Stimulated activated CD8-positive, alpha-beta memory T cell treated with anti-CD3 and anti-CD28 coated beads, Interleukin-2, amount 100 ng/mL, for 1 hour (primary cell): ENCODE results near the gene TMEM213.

Source experiments
- DNase-seq, 2 donors: peaks; one replicate each; pipeline ENCODE4 v3.0.0-alpha.2; 2020; ENCODE audit warnings: low read depth in 2 of 2

The TMEM213 gene

DNA sequence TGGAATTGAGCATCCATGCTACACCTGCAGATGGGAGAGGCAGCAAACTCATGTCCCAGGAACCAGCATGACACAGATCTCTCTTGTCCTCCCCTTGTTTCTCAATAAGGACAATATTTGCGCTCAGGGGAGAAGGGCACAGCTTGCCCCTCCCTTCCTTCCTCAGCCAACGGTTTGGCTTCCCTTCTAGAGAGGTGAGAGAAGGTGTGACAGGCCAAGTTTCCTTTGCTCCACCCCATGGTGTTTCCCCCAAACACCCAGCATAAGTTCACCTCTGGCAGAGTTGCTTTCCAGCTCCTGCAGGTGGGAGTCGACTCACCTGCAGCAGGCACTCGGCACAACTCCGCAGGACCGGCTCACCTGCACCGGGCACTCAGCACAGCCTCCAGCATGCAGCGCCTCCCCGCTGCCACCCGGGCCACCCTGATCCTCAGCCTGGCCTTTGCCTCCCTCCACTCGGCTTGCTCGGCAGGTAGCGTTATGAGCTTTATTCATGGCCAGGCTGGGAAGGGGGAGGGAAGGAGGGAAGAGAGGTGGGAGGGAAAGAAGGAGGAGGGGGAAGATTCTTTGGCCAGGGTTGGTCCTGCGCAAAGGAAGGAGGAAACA is at the start of gene TMEM213, which contains the start of gene ATP6V0A4:
TSS of gene TMEM213 (plus strand) at position 280 of the 606 bp plus-strand sequence. CDS start at position 391, 111 bp downstream.
TSS of gene ATP6V0A4 (minus strand) at position 482 of the 606 bp plus-strand sequence. CDS start 26,949 bp downstream, outside the sequence.
- no peak for DNase-seq

- no peak for DNase-seq
Measured at GRCh38 chr7:138748666-138749065, 49.1 kb upstream of the TMEM213 start.

DNA sequence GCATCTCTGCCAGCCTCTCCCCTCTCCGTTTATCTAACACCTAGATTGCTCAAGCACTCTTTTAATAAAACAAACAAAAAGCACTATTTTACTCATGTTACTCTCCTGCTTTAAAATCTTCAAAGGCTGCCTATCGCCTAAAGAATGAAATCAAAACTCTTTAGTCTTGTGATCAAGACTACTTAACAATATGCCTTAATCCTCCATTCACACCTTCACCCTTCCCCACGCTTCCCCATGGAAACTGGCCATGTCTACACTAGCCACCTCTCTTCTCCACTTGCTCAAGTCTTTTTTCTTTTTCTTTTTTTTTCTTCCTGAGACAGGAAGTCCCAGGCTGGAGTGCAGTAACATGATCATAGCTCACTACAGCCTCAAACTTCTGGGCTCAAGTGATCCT is 47.8 kb upstream of the TMEM213 start:
- DNase-seq, result no peak

GRCh38 chr7:138750473-138750872 is 47.3 kb upstream of the TMEM213 start:
- no peak for DNase-seq

- DNase-seq, result no peak
Measured at GRCh38 chr7:138750901-138751464, 46.8 kb upstream of the TMEM213 start.

GRCh38 chr7:138752518-138753149 is 45.2 kb upstream of the TMEM213 start:
- DNase-seq, result peak; percentile 81 to 82

DNA sequence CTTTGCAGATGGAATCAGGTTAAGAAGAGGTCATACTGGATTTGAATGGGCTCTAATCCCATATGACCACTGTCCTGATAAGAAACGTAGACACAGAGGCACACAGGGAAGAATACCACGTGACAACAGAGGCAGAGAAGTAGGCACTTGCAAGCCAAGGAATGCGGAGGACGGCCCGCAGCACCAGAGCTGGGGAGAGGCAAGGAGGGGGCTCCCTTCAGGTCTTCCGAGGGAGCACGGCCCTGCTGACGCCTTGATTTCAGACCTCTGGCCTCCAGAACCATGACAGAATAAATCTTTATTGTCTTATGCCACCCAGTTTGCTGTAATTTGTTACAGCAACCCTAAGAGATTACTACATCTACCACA is 44.7 kb upstream of the TMEM213 start:
- no peak for DNase-seq

DNA sequence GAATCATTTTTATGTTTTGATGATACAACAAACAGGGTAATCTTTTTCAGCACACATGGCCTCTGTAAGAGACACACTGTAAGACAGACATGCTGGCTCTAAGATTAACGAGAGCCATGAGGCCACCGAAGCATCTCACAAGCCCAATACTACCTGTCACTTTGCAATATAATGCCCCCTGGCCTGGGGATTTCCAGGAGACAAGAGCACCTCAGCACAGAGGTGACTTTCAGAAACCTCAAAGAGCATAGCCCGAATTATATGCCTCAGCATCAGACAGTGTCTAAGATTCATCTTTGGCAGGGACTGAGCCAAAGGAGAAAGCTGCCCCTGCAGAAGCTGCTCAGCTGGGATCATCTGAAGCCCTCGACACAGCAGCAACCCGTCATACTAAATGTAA is 44.2 kb upstream of the TMEM213 start:
- no peak for DNase-seq

- DNase-seq, result no peak
Measured at GRCh38 chr7:138755331-138755747, 42.5 kb upstream of the TMEM213 start.

GRCh38 chr7:138755842-138756590 is 41.8 kb upstream of the TMEM213 start:
- no peak for DNase-seq

GRCh38 chr7:138756591-138757242 is 41.1 kb upstream of the TMEM213 start:
- no peak for DNase-seq

DNA sequence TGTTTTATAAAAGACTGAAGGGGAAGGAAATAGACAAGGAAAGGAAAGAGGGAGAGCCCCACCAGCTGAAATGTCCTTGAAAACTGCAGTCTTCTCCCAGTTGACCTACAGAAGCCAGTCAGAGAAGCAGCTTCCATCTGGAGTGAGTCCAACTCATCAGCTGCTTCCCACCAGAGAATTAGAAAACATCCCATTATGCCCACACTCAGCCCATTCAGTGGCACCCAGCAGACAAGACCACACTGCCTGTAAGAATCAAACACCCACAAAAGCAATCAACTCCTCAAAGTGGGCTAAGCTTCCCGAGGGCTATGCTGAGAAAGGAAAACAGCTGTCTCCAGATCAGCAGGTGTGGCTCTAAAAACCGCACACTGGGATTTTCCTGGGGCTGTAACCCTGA is 29.6 kb upstream of the TMEM213 start:
- DNase-seq, result no peak

DNA sequence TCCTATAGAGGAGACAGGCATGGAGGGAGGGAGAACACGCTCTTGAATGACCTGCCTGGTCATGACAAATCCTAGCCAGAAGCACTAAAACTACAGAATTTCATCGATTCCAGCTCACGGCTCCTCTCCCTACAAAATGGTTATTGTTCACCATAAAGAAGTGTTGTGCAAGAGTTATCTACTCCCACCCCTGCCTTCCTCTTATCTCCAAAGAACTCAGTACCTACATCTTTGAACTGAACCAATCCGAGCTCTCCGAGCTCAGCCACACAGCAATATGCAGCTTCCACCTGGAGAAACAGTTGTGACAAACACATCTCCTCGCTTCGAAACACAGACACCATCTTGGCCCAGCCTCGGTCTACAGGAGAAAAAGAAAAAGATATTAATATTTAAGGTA is 26.9 kb upstream of the TMEM213 start:
- DNase-seq, result no peak

DNA sequence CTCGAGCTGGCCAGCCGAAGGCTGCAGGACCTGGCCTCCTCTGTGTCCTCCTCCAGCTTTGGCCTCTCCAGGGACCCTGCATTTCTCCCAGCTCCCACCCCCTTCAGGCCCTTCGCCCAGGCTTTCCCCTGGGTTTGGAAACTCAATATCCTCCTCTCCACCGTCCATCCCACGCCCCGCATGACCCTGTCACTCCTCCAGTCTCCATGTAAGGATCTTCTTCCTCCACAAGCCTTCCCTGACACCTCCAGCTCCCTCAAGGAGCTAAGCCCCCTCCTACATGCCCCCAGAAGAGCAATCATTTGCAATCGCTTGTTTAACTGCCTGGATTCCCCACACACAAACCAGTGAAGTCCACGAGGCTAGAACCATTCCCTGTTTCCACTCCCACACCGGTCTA is 24.6 kb upstream of the TMEM213 start:
- DNase-seq, result no peak

- no peak for DNase-seq
Measured at GRCh38 chr7:138773817-138774216, 24.0 kb upstream of the TMEM213 start.

DNA sequence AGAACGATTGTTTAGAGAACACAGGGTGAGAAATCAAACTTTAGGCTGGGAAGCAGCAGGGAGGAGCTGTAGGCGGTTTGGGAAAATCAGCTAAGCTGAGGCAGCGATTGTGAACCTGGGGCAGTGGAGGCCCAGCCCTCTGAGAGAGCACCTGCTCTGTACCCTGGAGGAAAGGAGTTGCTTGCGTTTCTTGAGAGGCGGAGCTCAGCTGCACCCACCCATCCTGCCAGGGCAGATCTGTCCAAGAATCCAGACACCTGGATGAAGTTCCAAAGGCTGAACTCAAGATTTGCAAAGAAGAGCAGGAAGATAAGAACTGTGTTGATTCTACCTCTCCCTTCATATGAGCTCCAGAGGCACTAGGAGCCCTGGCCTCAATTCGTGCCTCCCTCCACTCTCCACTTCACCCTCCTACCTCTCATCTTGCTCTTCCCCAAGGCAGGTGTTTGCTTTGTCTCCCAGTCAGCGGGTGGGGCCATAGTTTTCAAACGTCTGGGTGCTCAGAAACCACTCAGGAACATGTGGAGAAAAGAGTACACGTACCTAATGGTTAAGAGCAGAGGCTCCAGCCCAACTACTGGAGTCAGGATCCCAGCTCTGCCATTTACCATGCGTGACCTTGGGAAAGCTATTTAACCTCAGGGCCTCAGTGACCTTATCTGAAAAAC is 21.5 kb upstream of the TMEM213 start:
- DNase-seq, result no peak

DNA sequence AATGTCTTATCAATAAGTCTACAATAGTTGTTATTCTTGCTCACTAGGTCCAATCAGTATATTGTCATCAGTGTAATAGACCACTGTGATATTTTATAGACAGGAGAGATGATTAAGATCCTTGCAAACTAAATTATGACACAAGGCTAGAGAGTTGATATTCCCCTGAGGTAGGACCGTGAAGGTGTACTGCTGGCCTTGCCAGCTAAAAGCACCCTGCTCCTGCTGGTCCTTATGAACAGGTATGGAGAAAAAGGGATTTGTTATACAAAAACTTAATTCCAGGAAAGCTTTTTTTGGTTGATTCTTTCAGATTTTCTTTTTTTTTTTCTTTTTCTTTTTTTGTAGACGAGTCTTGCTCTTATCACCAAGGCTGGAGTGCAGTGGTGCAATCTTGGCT is 16.8 kb upstream of the TMEM213 start:
- no peak for DNase-seq

GRCh38 chr7:138784692-138785091 is 13.1 kb upstream of the TMEM213 start:
- DNase-seq, result no peak

DNA sequence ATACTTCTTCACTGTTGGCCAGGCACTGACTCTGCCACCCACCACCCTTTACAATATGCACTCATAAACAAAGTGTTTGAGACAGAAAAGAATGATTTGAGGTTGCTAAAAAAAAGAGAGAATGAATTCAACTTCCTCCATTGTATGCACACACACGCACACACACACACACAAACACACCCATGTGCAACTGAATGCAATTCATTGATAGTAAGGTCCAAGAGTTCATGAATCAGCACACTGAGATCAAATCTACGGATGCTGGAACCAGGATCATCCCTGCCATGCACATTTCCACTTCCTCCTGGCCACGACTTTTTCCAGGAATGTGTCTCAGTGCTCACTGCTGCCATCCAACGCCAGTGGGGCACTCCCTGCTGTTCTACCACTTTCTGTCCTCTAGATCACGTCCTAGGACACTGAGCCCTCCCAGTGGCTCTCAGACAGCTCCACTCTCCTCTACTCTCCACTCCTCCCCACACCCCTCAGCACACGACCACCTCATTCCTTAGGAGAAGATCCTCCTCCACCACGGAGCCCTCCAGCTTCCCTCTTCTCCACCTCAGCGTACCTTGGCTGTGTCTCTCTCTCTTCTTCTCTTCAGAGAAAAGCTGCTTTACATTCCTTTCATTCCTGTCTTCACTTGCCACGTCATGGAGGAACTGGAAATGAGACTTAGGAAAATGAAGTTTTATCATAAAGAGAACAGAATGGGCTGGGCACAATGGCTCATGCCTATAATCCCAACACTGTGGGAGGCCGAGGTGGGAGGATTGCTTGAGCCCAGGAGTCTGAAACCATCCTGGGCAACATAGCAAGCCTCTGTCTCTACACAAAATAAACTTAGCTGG is 12.0 kb upstream of the TMEM213 start:
- no peak for DNase-seq

DNA sequence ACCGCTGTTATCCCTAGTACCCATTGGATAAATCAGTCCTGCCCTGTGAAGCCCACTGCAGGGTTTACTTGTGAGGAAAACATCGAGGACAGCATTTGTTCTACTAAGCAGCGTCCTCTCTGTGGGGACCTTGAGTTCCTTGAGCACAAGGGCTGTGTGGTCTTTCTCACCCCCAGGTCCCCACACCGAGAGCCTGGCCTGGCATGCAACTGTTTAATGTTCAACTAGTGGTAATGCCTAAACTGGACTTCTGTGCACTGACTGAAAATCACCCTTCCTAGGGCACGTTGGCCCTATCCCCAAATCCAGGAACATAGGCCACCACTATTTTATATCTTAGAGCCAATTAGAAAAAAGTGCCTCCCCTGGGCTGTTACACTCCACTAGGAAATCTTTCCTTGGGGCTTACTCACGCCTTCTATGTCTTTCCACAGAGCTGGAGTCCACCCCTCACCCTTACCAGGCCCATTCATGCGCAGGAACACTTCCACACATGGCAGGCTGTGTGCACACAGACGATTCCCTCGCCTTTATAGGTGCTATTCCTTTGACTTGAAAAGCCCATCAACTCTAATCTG is 1.7 kb upstream of the TMEM213 start:
- DNase-seq, result no peak
